Adrenal gland (tissue), 12 donors: ENCODE measurements around the gene EFNA1. TPM values are rescaled to one million over a fixed set of nuclear protein-coding genes. Genes with fewer than 3 reads are reported as not detected.
A peak's percentile ranks its signal among the peaks of the same experiment; 100 is the strongest.

ENCODE experiments used
- DNase-seq, 7 donors: peaks; one replicate each; pipeline ENCODE4 v3.0.0-alpha.2; 2019 to 2020
- H3K27ac ChIP-seq, 5 donors: fragments of 200-600 bp; sonication (generic) in 4 of 5; 1 replicate in 3 of 5; 2 replicates in 2 of 5; pipeline versions ENCODE4 v1.5.1 to v1.8.0; 2016 to 2020; ENCODE audit warnings: mild to moderate bottlenecking in 1 of 5
- H3K27me3 ChIP-seq: fragments of 200-600 bp; 2 replicates; pipeline ENCODE4 v1.8.0; 2021
- H3K36me3 ChIP-seq, 2 donors: fragments of 200-600 bp; replicated peaks in 1 of 2; 1 replicate in 1 of 2; 2 replicates in 1 of 2; pipeline versions ENCODE4 v1.5.1 to v1.8.0; 2018 to 2022
- H3K4me1 ChIP-seq, 2 donors: fragments of 200-600 bp; replicated peaks in 1 of 2; 1 replicate in 1 of 2; 2 replicates in 1 of 2; pipeline versions ENCODE4 v1.5.1 to v1.8.0; 2018 to 2021
- H3K4me3 ChIP-seq, 4 donors: fragments of 200-600 bp; sonication (generic) in 3 of 4; one replicate each; pipeline ENCODE4 v1.5.1; 2016 to 2018
- H3K9me3 ChIP-seq, 3 donors: fragments of 200-600 bp; sonication (generic) in 1 of 3; replicated peaks in 1 of 3; 1 replicate in 2 of 3; 2 replicates in 1 of 3; pipeline versions ENCODE4 v1.5.1 to v1.8.0; 2016 to 2021
- CTCF ChIP-seq, 6 experiments: fragments of 450-650 bp in 4 of 6; fragments of 200-600 bp in 2 of 6; sonication (generic) in 1 of 6; IDR thresholded peaks; 1 replicate in 5 of 6; 2 replicates in 1 of 6; pipeline versions ENCODE4 v1.5.1 to v1.8.0; 2016 to 2021; ENCODE audit warnings: antibody characterized with exemption in 6 of 6, mild to moderate bottlenecking in 2 of 6, moderate library complexity in 1 of 6
- POLR2A ChIP-seq, 2 donors: fragments of 450-650 bp; IDR thresholded peaks; one replicate each; pipeline ENCODE4 v1.6.1; 2017; ENCODE audit warnings: antibody characterized with exemption in 2 of 2, mild to moderate bottlenecking in 2 of 2, moderate library complexity in 1 of 2
- WGBS, 4 donors: extraction: QIAGEN DNeasy Blood & Tissue Kit in 2 of 4; methylation state at CpG; one replicate each; pipeline versions ENCODE4 v1.1.5 to v1.1.7; 2013 to 2017; 5-methylcytosine and 5-hydroxymethylcytosine counted together
- intact Hi-C, 2 donors: fragments of 100-400 bp; cut with DNase I; formaldehyde crosslinking; loops; one replicate each; pipeline versions ENCODE4 v1.14.1 to v1.15.0; 2022 to 2023
- polyA plus RNA-seq, 3 donors: library from polyadenylated mRNA; stranded (reverse); fragments of 200-250 nt in 2 of 3; fragments of 350-450 nt in 1 of 3; fragmentation: Illumina TruSeq in 1 of 3; extraction: RNeasy Lipid Tissue Mini Kit (QIAGEN cat#74804) in 1 of 3; gene quantifications; one replicate each; pipeline ENCODE4 v1.2.3, GENCODE V29; 2013 to 2014
- total RNA-seq, 9 donors: library from RNA; depleted of rRNA in 4 of 9; stranded (reverse); fragments of >200 nt in 4 of 9; fragments of 120-200 nt in 1 of 9; fragmentation: NEBNext Ultra II Directional in 1 of 9; extraction: Animal tissue kit (Norgen Biotek cat#: 25700) in 1 of 9; gene quantifications; one replicate each; pipeline versions ENCODE4 v1.1.0 to v1.2.4, GENCODE V29; 2013 to 2023
- donor health status: healthy with polysubstance abuse.
- donor health status: Bipolar disorder and iron deficiency.
- donor health status: DM: yes; HTN: yes; CAD: no.
- donor health status: DM: no; HTN: no; CAD: no.
- donor health status: DM: no; HTN: no; CAD: no.
- donor health status: DM: yes; HTN: yes; CAD: no.

The EFNA1 gene
- total and polyA plus RNA-seq, 12 donors = 6.6 to 49.7 (median 28.9) TPM

GRCh38 chr1:155121249-155121648, 6.4 kb upstream of the EFNA1 start:
- intact Hi-C loops = no loop called here
- Histone ChIP-seq H3K9me3 (no peaks in the 10 kb centered on the region), H3K27me3 (no peaks in the 10 kb centered on the region), H3K4me1 (peaks cover 0 to 6% of the 10 kb centered on the region in 2 donors), H3K36me3 (no peaks in the 10 kb centered on the region), H3K27ac (no peak overlapping the region), H3K4me3 (no peak overlapping the region)
- no peak for TF ChIP-seq CTCF (IDR thresholded peaks at IDR 0.05)
- no peak for TF ChIP-seq POLR2A (IDR thresholded peaks at IDR 0.05)
- no peak for DNase-seq
- WGBS, 4 donors = 63 to 88% (median 74%) methylated on average over 2 of the region's 2 CpGs

- no peaks in the 10 kb centered on the region for H3K36me3 ChIP-seq
- no peak overlapping the region for H3K4me3 ChIP-seq
- peaks cover 6 to 17% of the 10 kb centered on the region in 2 donors for H3K4me1 ChIP-seq
- no peaks in the 10 kb centered on the region for H3K27me3 ChIP-seq
- no peak overlapping the region for H3K27ac ChIP-seq
- H3K9me3 ChIP-seq = no peaks in the 10 kb centered on the region
- 57 to 85% (median 65%) methylated on average over 2 of the region's 2 CpGs for WGBS, 4 donors
- no peak for DNase-seq
- intact Hi-C loops = no loop called here
- TF ChIP-seq POLR2A (IDR thresholded peaks at IDR 0.05) (no peak), CTCF (IDR thresholded peaks at IDR 0.05) (no peak)
These were observed 5.4 kb upstream of the EFNA1 start for GRCh38 chr1:155122308-155122707.

- Histone ChIP-seq H3K36me3 (no peaks in the 10 kb centered on the region), H3K27ac (no peak overlapping the region), H3K9me3 (no peaks in the 10 kb centered on the region), H3K4me1 (peaks cover 19 to 29% of the 10 kb centered on the region in 2 donors), H3K4me3 (no peak overlapping the region), H3K27me3 (no peaks in the 10 kb centered on the region)
- no peak for DNase-seq
- 61 to 77% (median 71%) methylated on average over 4 of the region's 4 CpGs for WGBS, 4 donors
- TF ChIP-seq POLR2A (IDR thresholded peaks at IDR 0.05) = no peak
- no peak for TF ChIP-seq CTCF (IDR thresholded peaks at IDR 0.05)
- intact Hi-C loops = no loop called here
These were observed 3.9 kb upstream of the EFNA1 start for GRCh38 chr1:155123801-155124200.

- 79 to 88% (median 84%) methylated on average over 14 to 16 of the region's 16 CpGs for WGBS, 4 donors
- intact Hi-C loops = loop anchor here in 1 of 2 donors (5.0 kb wide), 1 partner anchor 32 kb away; no protein-coding TSS in a partner anchor
- Histone ChIP-seq H3K4me3 (no peak overlapping the region), H3K4me1 (peaks cover 28 to 36% of the 10 kb centered on the region in 2 donors), H3K36me3 (no peaks in the 10 kb centered on the region), H3K27ac (peak overlapping the region in 1 of 5 donors; percentile 40), H3K27me3 (no peaks in the 10 kb centered on the region), H3K9me3 (no peaks in the 10 kb centered on the region)
- TF ChIP-seq CTCF (IDR thresholded peaks at IDR 0.05) = no peak
- no peak for TF ChIP-seq POLR2A (IDR thresholded peaks at IDR 0.05)
- DNase-seq = no peak
These were observed 2.9 kb upstream of the EFNA1 start for GRCh38 chr1:155124503-155125463.
